H1 (cell line): Measurements from ENCODE around the gene OR5D16. TPM values are rescaled to one million over a fixed set of nuclear protein-coding genes. Genes with fewer than 3 reads are reported as not detected.

ENCODE experiments used
- CTCF ChIA-PET: fragments of 300-600 bp; sonication (Branson Sonifier 250); formaldehyde crosslinking; loops from one replicate; lab custom pipeline; 2021; ENCODE audit not compliant: partially characterized antibody; lab: Charles Lee
- POLR2A ChIA-PET: fragments of 300-600 bp; sonication (Branson Sonifier 250); formaldehyde crosslinking; loops from one replicate; lab custom pipeline; 2021; ENCODE audit warnings: inconsistent platforms; ENCODE audit not compliant: partially characterized antibody; lab: Charles Lee
- DNase-seq, 2 experiments: peaks; one replicate each; pipeline versions ENCODE4 v3.0.0 to v3.0.0-alpha.2; 2010 to 2022; ENCODE audit warnings: low spot score in 2 of 2, low read depth in 1 of 2, mixed read lengths in 1 of 2
- FAIRE-seq: peaks from 2 replicates; lab custom pipeline; 2011; peaks lifted over from hg19 to GRCh38; lab: Jason Lieb, UNC
- H2AFZ ChIP-seq: 2 replicates; pipeline ENCODE4 v1.8.1; 2012; ENCODE audit warnings: low read length, inconsistent platforms
- H2AK5ac ChIP-seq: 2 replicates; pipeline ENCODE4 v1.6.1; 2013; ENCODE audit warnings: low read depth, low read length
- H2BK120ac ChIP-seq: replicated peaks from 2 replicates; pipeline ENCODE3; 2013; ENCODE audit warnings: low read depth, low read length, inconsistent platforms
- H2BK12ac ChIP-seq: 2 replicates; pipeline ENCODE4 v1.6.1; 2013; ENCODE audit warnings: low read depth, low read length
- H2BK15ac ChIP-seq: 2 replicates; pipeline ENCODE4 v1.6.1; 2013; ENCODE audit warnings: low read length
- H2BK20ac ChIP-seq: 2 replicates; pipeline ENCODE4 v1.6.1; 2013; ENCODE audit warnings: low read length
- H2BK5ac ChIP-seq: 2 replicates; pipeline ENCODE4 v1.6.1; 2013; ENCODE audit warnings: low read depth, low read length
- H3K14ac ChIP-seq: 2 replicates; pipeline ENCODE4 v1.6.1; 2013; ENCODE audit warnings: inconsistent platforms; ENCODE audit not compliant: insufficient read length
- H3K18ac ChIP-seq: 2 replicates; pipeline ENCODE4 v1.6.1; 2013; ENCODE audit warnings: low read length; ENCODE audit errors: extremely low read depth
- H3K23ac ChIP-seq: 2 replicates; pipeline ENCODE4 v1.6.1; 2013; ENCODE audit warnings: inconsistent platforms; ENCODE audit not compliant: insufficient read length
- H3K23me2 ChIP-seq: 2 replicates; pipeline ENCODE4 v1.6.1; 2013; ENCODE audit warnings: low read depth, low read length
- H3K27ac ChIP-seq: 2 replicates; pipeline ENCODE4 v1.6.1; 2011; ENCODE audit warnings: low read depth, low read length, inconsistent platforms
- H3K27me3 ChIP-seq, 4 experiments: replicated peaks in 1 of 4; 1 replicate in 1 of 4; 2 replicates in 3 of 4; pipeline versions ENCODE4 v1.6.1 to v1.8.1; 2011 to 2013; ENCODE audit warnings: low read length in 3 of 4, mild to moderate bottlenecking in 3 of 4, inconsistent platforms in 2 of 4, mixed read lengths in 2 of 4, moderate library complexity in 1 of 4; ENCODE audit not compliant: control insufficient read depth in 3 of 4, insufficient read depth in 3 of 4; ENCODE audit errors: extremely low read depth in 1 of 4
- H3K36me3 ChIP-seq, 4 experiments: 2 replicates each; pipeline versions ENCODE4 v1.6.1 to v1.8.1; 2011 to 2013; ENCODE audit warnings: mild to moderate bottlenecking in 4 of 4, low read length in 3 of 4, moderate library complexity in 2 of 4, control low read depth in 1 of 4, inconsistent platforms in 1 of 4; ENCODE audit not compliant: insufficient read depth in 4 of 4, control insufficient read depth in 2 of 4
- H3K4ac ChIP-seq: replicated peaks from 2 replicates; pipeline ENCODE3; 2013; ENCODE audit warnings: low read length, low read depth, mixed read lengths, inconsistent platforms; ENCODE audit not compliant: insufficient read length
- H3K4me1 ChIP-seq, 4 experiments: replicated peaks in 1 of 4; 1 replicate in 1 of 4; 2 replicates in 3 of 4; pipeline versions ENCODE4 v1.6.1 to v1.8.1; 2011 to 2013; ENCODE audit warnings: low read length in 3 of 4, inconsistent platforms in 2 of 4, mixed read lengths in 1 of 4; ENCODE audit not compliant: insufficient read depth in 4 of 4, control insufficient read depth in 3 of 4
- H3K4me2 ChIP-seq, 2 experiments: 2 replicates each; pipeline versions ENCODE4 v1.6.1 to v1.8.1; 2011 to 2013; ENCODE audit warnings: low read depth in 2 of 2, low read length in 2 of 2, control low read depth in 1 of 2, inconsistent platforms in 1 of 2, mild to moderate bottlenecking in 1 of 2; ENCODE audit not compliant: insufficient read depth in 1 of 2
- H3K4me3 ChIP-seq, 4 experiments: fragments of 200-600, 300-600 bp in 1 of 4; sonication (generic), shearing (Covaris generic), sonication (Bioruptor Twin) in 1 of 4; 2 replicates each; pipeline versions ENCODE4 v1.5.1 to v1.8.1; 2011 to 2016; ENCODE audit warnings: low read length in 4 of 4, low read depth in 3 of 4, control low read depth in 2 of 4, inconsistent platforms in 2 of 4, mild to moderate bottlenecking in 2 of 4, mixed read lengths in 1 of 4, moderate library complexity in 1 of 4; ENCODE audit not compliant: insufficient read depth in 2 of 4; ENCODE audit errors: extremely low read depth in 1 of 4
- H3K56ac ChIP-seq: replicated peaks from 2 replicates; pipeline ENCODE3; 2013; ENCODE audit warnings: low read depth, mild to moderate bottlenecking, mixed read lengths, low read length, inconsistent platforms; ENCODE audit not compliant: insufficient read length
- H3K79me1 ChIP-seq: 2 replicates; pipeline ENCODE4 v1.6.1; 2013; ENCODE audit warnings: low read depth, low read length, control low read depth
- H3K79me2 ChIP-seq, 2 experiments: 2 replicates each; pipeline versions ENCODE4 v1.6.1 to v1.8.1; 2012 to 2013; ENCODE audit warnings: low read length in 2 of 2, mild to moderate bottlenecking in 2 of 2, inconsistent platforms in 1 of 2; ENCODE audit not compliant: insufficient read depth in 2 of 2, control insufficient read depth in 1 of 2
- H3K9ac ChIP-seq, 4 experiments: replicated peaks in 1 of 4; 1 replicate in 1 of 4; 2 replicates in 3 of 4; pipeline versions ENCODE4 v1.6.1 to v1.8.1; 2011 to 2013; ENCODE audit warnings: low read depth in 3 of 4, low read length in 3 of 4, control low read depth in 2 of 4, mild to moderate bottlenecking in 2 of 4, moderate library complexity in 2 of 4, inconsistent platforms in 1 of 4; ENCODE audit errors: extremely low read depth in 1 of 4
- H3K9me3 ChIP-seq, 2 experiments: 2 replicates each; pipeline versions ENCODE4 v1.6.1 to v1.8.1; 2012 to 2013; ENCODE audit warnings: mild to moderate bottlenecking in 2 of 2, moderate library complexity in 2 of 2, control low read depth in 1 of 2, inconsistent platforms in 1 of 2, low read depth in 1 of 2, low read length in 1 of 2, mixed read lengths in 1 of 2; ENCODE audit not compliant: insufficient read depth in 2 of 2
- H4K20me1 ChIP-seq, 2 experiments: replicated peaks in 1 of 2; 2 replicates each; pipeline versions ENCODE3 to v1.8.1; 2011 to 2013; ENCODE audit warnings: inconsistent platforms in 2 of 2, low read length in 2 of 2, mild to moderate bottlenecking in 1 of 2; ENCODE audit not compliant: insufficient read depth in 2 of 2, control insufficient read depth in 1 of 2
- H4K5ac ChIP-seq: 2 replicates; pipeline ENCODE4 v1.6.1; 2013; ENCODE audit warnings: low read length, low read depth, mixed read lengths, inconsistent platforms; ENCODE audit not compliant: insufficient read length
- H4K8ac ChIP-seq: 2 replicates; pipeline ENCODE4 v1.8.0; 2013; ENCODE audit warnings: mild to moderate bottlenecking, moderate library complexity, low read length, inconsistent platforms; ENCODE audit not compliant: insufficient read depth; ENCODE audit errors: extremely low read depth
- H4K91ac ChIP-seq: replicated peaks from 2 replicates; pipeline ENCODE3; 2013; ENCODE audit warnings: low read length, mixed read lengths, inconsistent platforms; ENCODE audit not compliant: insufficient read length
- ASH2L ChIP-seq: fragments of 200-600, 300-600 bp; sonication (generic); IDR thresholded peaks from one replicate; pipeline ENCODE4 v1.7.1; 2017; ENCODE audit warnings: low read length
- BCL11A ChIP-seq, 2 experiments: IDR thresholded peaks; one replicate each; pipeline ENCODE4 v1.6.1; 2011; ENCODE audit warnings: low read depth in 2 of 2, low read length in 2 of 2, mild to moderate bottlenecking in 2 of 2
- CBX5 ChIP-seq: fragments of 300-800, 300-1000 bp; sonication (generic); IDR thresholded peaks from 2 replicates; pipeline ENCODE4 v1.7.1; 2016; ENCODE audit warnings: antibody characterized with exemption, low read length, low read depth
- CBX8 ChIP-seq: fragments of 300-800, 300-1000 bp; sonication (generic); IDR thresholded peaks from 2 replicates; pipeline ENCODE4 v1.7.1; 2016; ENCODE audit warnings: low read depth, low read length, borderline replicate concordance
- CHD1 ChIP-seq: IDR thresholded peaks from 2 replicates; pipeline ENCODE4 v1.6.1; 2012; ENCODE audit warnings: low read depth, low read length, improper control_type of control experiment
- E2F6 ChIP-seq: IDR thresholded peaks from 2 replicates; pipeline ENCODE4 v1.6.1; 2012; ENCODE audit warnings: inconsistent platforms
- EZH2 ChIP-seq: fragments of 200-600 bp; sonication (generic); IDR thresholded peaks from 2 replicates; pipeline ENCODE4 v1.7.1; 2012; ENCODE audit warnings: low read depth, mild to moderate bottlenecking, moderate library complexity, low read length, inconsistent platforms; ENCODE audit not compliant: severe bottlenecking
- MAX ChIP-seq: IDR thresholded peaks from 2 replicates; pipeline ENCODE4 v1.6.1; 2012; ENCODE audit warnings: inconsistent platforms
- POU5F1 ChIP-seq: IDR thresholded peaks from 2 replicates; pipeline ENCODE4 v1.6.1; 2011; ENCODE audit warnings: low read depth, mild to moderate bottlenecking, low read length, moderate library complexity
- SAP30 ChIP-seq: fragments of 300-600 bp; sonication (generic); IDR thresholded peaks from 2 replicates; pipeline ENCODE4 v1.7.1; 2012; ENCODE audit warnings: low read length, moderate library complexity, mild to moderate bottlenecking, inconsistent platforms; ENCODE audit not compliant: insufficient read depth, insufficient replicate concordance
- SIN3A ChIP-seq, 2 experiments: IDR thresholded peaks in 1 of 2; conservative IDR thresholded peaks in 1 of 2; 2 replicates each; pipeline ENCODE4 v1.6.1; 2011 to 2012; ENCODE audit warnings: low read length in 2 of 2, improper control_type of control experiment in 1 of 2, low read depth in 1 of 2, mild to moderate bottlenecking in 1 of 2
- TAF1 ChIP-seq: IDR thresholded peaks from 2 replicates; pipeline ENCODE4 v1.6.1; 2011; ENCODE audit warnings: mild to moderate bottlenecking, low read depth, low read length
- YY1 ChIP-seq: IDR thresholded peaks from 2 replicates; pipeline ENCODE4 v1.6.1; 2011; ENCODE audit warnings: low read depth, mild to moderate bottlenecking, low read length
- whole genome bisulfite sequencing, 2 experiments: shearing (Covaris generic) in 1 of 2; methylation state at CpG; one replicate each; pipeline versions ENCODE4 v1.1.6 to v1.1.7; 2013 to 2015; ENCODE audit warnings: low lambda C conversion rate in 2 of 2, mixed read lengths in 2 of 2, inconsistent platforms in 1 of 2, low coverage in 1 of 2, missing lambda C conversion rate in 1 of 2; ENCODE audit not compliant: insufficient replicate concordance in 2 of 2, insufficient coverage in 1 of 2, insufficient read length in 1 of 2; ENCODE audit errors: extremely low coverage in 1 of 2, missing lambda C conversion rate in 1 of 2; 5-methylcytosine and 5-hydroxymethylcytosine counted together
- polyA plus RNA-seq, 7 experiments: library from polyadenylated mRNA; depleted of rRNA in 3 of 7; stranded (reverse) in 5 of 7; unstranded in 2 of 7; fragments of >200 nt in 5 of 7; fragments of 200-250 nt in 2 of 7; gene quantifications; 1 replicate in 5 of 7; 2 replicates in 1 of 7; 4 replicates in 1 of 7; pipeline versions ENCODE4 v1.2.1 to v1.2.3, GENCODE V29; 2011 to 2013; ENCODE audit warnings: missing spikeins in 2 of 7, mixed read lengths in 2 of 7
- total RNA-seq: library from RNA; stranded (reverse); fragmentation: NEBNext Ultra II Directional; extraction: Animal tissue kit (Norgen Biotek cat#: 25700); gene quantifications from 2 replicates; pipeline ENCODE4 v1.2.1, GENCODE V29; 2021

OR5D16 gene
- total and polyA plus RNA-seq, 2 of the 8 experiments (the other 6 are each of a cell fraction or from before 2014, with no cell fraction given) = not detected

DNA sequence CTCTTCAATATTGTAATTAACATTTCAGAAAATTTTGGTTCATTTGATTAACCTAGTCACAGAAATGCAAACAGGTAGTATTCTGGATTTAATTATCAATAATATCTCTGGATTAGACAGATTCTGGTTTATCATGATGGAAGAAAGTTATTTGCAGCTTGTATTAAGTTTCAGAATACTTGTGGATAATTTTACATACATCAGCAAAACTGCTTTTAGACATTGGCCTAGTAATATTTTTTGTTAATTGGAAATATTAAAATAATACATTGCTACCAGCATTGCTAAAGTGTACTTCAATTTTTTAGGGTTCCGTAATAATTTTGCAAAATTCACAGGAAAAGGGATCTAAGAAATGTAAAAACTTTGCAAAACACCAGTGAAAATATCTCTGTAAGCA, 46.9 kb upstream of the OR5D16 start:
- Histone ChIP-seq H2AK5ac (no peak overlapping the region), H3K4me3 (no peak overlapping the region), H3K23ac (no peak overlapping the region), H3K9ac (no peak overlapping the region), H3K79me1 (no peaks in the 10 kb centered on the region), H3K27ac (no peak overlapping the region), H4K5ac (no peak overlapping the region), H2BK20ac (no peak overlapping the region), H3K4ac (no peak overlapping the region), H4K8ac (no peak overlapping the region), H2BK120ac (no peak overlapping the region), H3K27me3 (no peaks in the 10 kb centered on the region), H3K9me3 (peaks cover 67 to 72% of the 10 kb centered on the region in 2 experiments), H3K4me1 (no peaks in the 10 kb centered on the region), H2BK15ac (no peak overlapping the region), H4K91ac (no peak overlapping the region), H2BK5ac (no peak overlapping the region), H3K4me2 (no peak overlapping the region), H3K56ac (no peak overlapping the region), H2AFZ (no peak overlapping the region), H3K14ac (no peak overlapping the region), H4K20me1 (no peaks in the 10 kb centered on the region), H3K36me3 (no peaks in the 10 kb centered on the region), H3K18ac (no peak overlapping the region), H3K79me2 (no peaks in the 10 kb centered on the region), H3K23me2 (no peaks in the 10 kb centered on the region), H2BK12ac (no peak overlapping the region)
- no peak for DNase-seq
- POLR2A ChIA-PET = no interaction called here
- no peak for FAIRE-seq
- TF ChIP-seq YY1 = no peak
- no peak for TF ChIP-seq SAP30
- no peak for TF ChIP-seq CBX5
- TF ChIP-seq POU5F1 = no peak
- no peak for TF ChIP-seq ASH2L
- TF ChIP-seq CBX8 = no peak
- no peak for TF ChIP-seq SIN3A (conservative IDR thresholded peaks at IDR 0.05 in 1 of 2, IDR thresholded peaks at IDR 0.05 in 1 of 2; ENCODE audit: low read depth in 1 of 2, low read length in 2 of 2)
- TF ChIP-seq MAX = no peak
- TF ChIP-seq BCL11A (IDR thresholded peaks at IDR 0.05; ENCODE audit: low read depth in 2 of 2, low read length in 2 of 2) = no peak
- no peak for TF ChIP-seq TAF1
- TF ChIP-seq CHD1 = no peak
- TF ChIP-seq EZH2 = no peak
- no peak for TF ChIP-seq E2F6
- CTCF ChIA-PET = no interaction called here
- WGBS, 2 experiments = 96% methylated on average over 1 of the region's 1 CpG; no CpG with 5 or more reads in 1 of the 2 experiments
